HepG2 (cell line): Measurements from ENCODE around the gene OGFR. TPM values are rescaled to one million over a fixed set of nuclear protein-coding genes. Genes with fewer than 3 reads are reported as not detected.
A peak's percentile ranks its signal among the peaks of the same experiment; 100 is the strongest.

Source experiments
- CCAR2 ChIP-seq: fragments of 200-400 bp; formaldehyde crosslinking; optimal IDR thresholded peaks from 2 replicates; pipeline ENCODE3; 2018; ENCODE audit warnings: low read depth, mild to moderate bottlenecking, low read length, moderate library complexity
- JUNB ChIP-seq: sonication (generic); formaldehyde crosslinking; IDR thresholded peaks from 2 replicates; pipeline ENCODE4 v1.8.0; 2022; ENCODE audit warnings: missing genetic modification reagents, mild to moderate bottlenecking, borderline replicate concordance
- MAFK ChIP-seq, 2 experiments: IDR thresholded peaks in 1 of 2; conservative IDR thresholded peaks in 1 of 2; 2 replicates each; pipeline ENCODE4 v1.6.1; 2011; ENCODE audit warnings: improper control_type of control experiment in 2 of 2, low read length in 2 of 2
- MEIS2 ChIP-seq: sonication (generic); formaldehyde crosslinking; IDR thresholded peaks from 2 replicates; pipeline ENCODE4 v1.9.0; 2021; ENCODE audit warnings: mild to moderate bottlenecking, missing genetic modification reagents
- NCOA1 ChIP-seq: sonication (generic); formaldehyde crosslinking; IDR thresholded peaks from 2 replicates; pipeline ENCODE4 v1.9.0; 2021; ENCODE audit warnings: missing genetic modification reagents
- PAX8 ChIP-seq: sonication (generic); formaldehyde crosslinking; IDR thresholded peaks from 2 replicates; pipeline ENCODE4 v1.8.0; 2022; ENCODE audit warnings: mild to moderate bottlenecking, missing genetic modification reagents, borderline replicate concordance
- PPARG ChIP-seq: conservative IDR thresholded peaks from 2 replicates; pipeline ENCODE4 v1.6.1; 2016; ENCODE audit warnings: missing biosample characterization, missing genetic modification reagents
- RFXANK ChIP-seq: IDR thresholded peaks from 2 replicates; pipeline ENCODE4 v1.6.1; 2016
- SCMH1 ChIP-seq: sonication (generic); formaldehyde crosslinking; IDR thresholded peaks from 2 replicates; pipeline ENCODE4 v1.9.0; 2021; ENCODE audit warnings: missing genetic modification reagents, mild to moderate bottlenecking, borderline replicate concordance
- SIX1 ChIP-seq: sonication (generic); formaldehyde crosslinking; IDR thresholded peaks from 2 replicates; pipeline ENCODE4 v1.4.0; 2020; ENCODE audit warnings: missing genetic modification reagents, borderline replicate concordance
- SPEN ChIP-seq: sonication (generic); formaldehyde crosslinking; IDR thresholded peaks from 2 replicates; pipeline ENCODE4 v1.5.1; 2020; ENCODE audit warnings: low read depth, mild to moderate bottlenecking, missing genetic modification reagents
- TBP ChIP-seq: sonication (generic); formaldehyde crosslinking; IDR thresholded peaks from 2 replicates; pipeline ENCODE4 v1.5.0; 2020; ENCODE audit warnings: missing genetic modification reagents
- TCF12 ChIP-seq, 2 experiments: fragments of 450-650 bp in 1 of 2; sonication (generic) in 1 of 2; formaldehyde crosslinking in 1 of 2; IDR thresholded peaks; 2 replicates each; pipeline versions ENCODE4 v1.6.1 to v1.8.0; 2017 to 2022; ENCODE audit warnings: antibody characterized with exemption in 1 of 2, mild to moderate bottlenecking in 1 of 2, missing genetic modification reagents in 1 of 2, moderate library complexity in 1 of 2
- TCF7L2 ChIP-seq: IDR thresholded peaks from 2 replicates; pipeline ENCODE4 v1.6.1; 2011; ENCODE audit warnings: mild to moderate bottlenecking, low read depth, low read length, moderate library complexity
- TP53 ChIP-seq: sonication (generic); formaldehyde crosslinking; conservative IDR thresholded peaks from 2 replicates; pipeline ENCODE4 v1.4.0; 2020; ENCODE audit warnings: missing genetic modification reagents
- ZNF264 ChIP-seq: sonication (generic); formaldehyde crosslinking; IDR thresholded peaks from 2 replicates; pipeline ENCODE4 v1.4.0; 2020; ENCODE audit warnings: missing genetic modification reagents
- ZNF569 ChIP-seq: sonication (generic); formaldehyde crosslinking; IDR thresholded peaks from 2 replicates; pipeline ENCODE4 v1.5.0; 2020; ENCODE audit warnings: mild to moderate bottlenecking, missing genetic modification reagents, moderate library complexity, borderline replicate concordance
- ZNF607 ChIP-seq: sonication (generic); formaldehyde crosslinking; IDR thresholded peaks from 2 replicates; pipeline ENCODE4 v1.5.1; 2020; ENCODE audit warnings: missing genetic modification reagents, mild to moderate bottlenecking, borderline replicate concordance
- ZNF709 ChIP-seq: sonication (generic); formaldehyde crosslinking; IDR thresholded peaks from 2 replicates; pipeline ENCODE4 v1.5.0; 2020; ENCODE audit warnings: mild to moderate bottlenecking, missing genetic modification reagents
- ZNF839 ChIP-seq: sonication (generic); formaldehyde crosslinking; IDR thresholded peaks from 2 replicates; pipeline ENCODE4 v1.4.0; 2020; ENCODE audit warnings: missing genetic modification reagents, mild to moderate bottlenecking, borderline replicate concordance
- polyA plus RNA-seq, 8 experiments: library from polyadenylated mRNA; depleted of rRNA in 3 of 8; stranded (reverse) in 7 of 8; unstranded in 1 of 8; fragments of >200 nt; fragmentation: Illumina TruSeq in 4 of 8; extraction: Trizol in 4 of 8; gene quantifications; 2 replicates each; pipeline versions ENCODE4 v1.2.1 to v1.2.3, GENCODE V29; 2011 to 2016; ENCODE audit warnings: low read depth in 4 of 8, missing spikeins in 1 of 8, mixed read lengths in 1 of 8; ENCODE audit not compliant: insufficient read depth in 1 of 8
- total RNA-seq, 5 experiments: library from RNA; depleted of rRNA; stranded (reverse); fragments of >200 nt; fragmentation: Illumina TruSeq; extraction: Trizol; gene quantifications; 2 replicates each; pipeline ENCODE4 v1.2.3, GENCODE V29; 2016; ENCODE audit warnings: low read depth in 1 of 5
- TF ChIP-seq, protein P1 (sequence below): sonication (generic); IDR thresholded peaks from 2 replicates; pipeline ENCODE4 v1.6.1; 2016; ENCODE audit warnings: low read depth, borderline replicate concordance
- TF ChIP-seq, protein P2 (sequence below): sonication (generic); formaldehyde crosslinking; IDR thresholded peaks from 2 replicates; pipeline ENCODE4 v1.5.0; 2020; ENCODE audit warnings: mild to moderate bottlenecking, missing genetic modification reagents
- TF ChIP-seq, protein P3 (sequence below): sonication (generic); formaldehyde crosslinking; IDR thresholded peaks from 2 replicates; pipeline ENCODE4 v1.4.0; 2020; ENCODE audit warnings: mild to moderate bottlenecking, missing genetic modification reagents
- TF ChIP-seq, protein P4 (sequence below): sonication (generic); formaldehyde crosslinking; IDR thresholded peaks from 2 replicates; pipeline ENCODE4; 2020; ENCODE audit warnings: missing genetic modification reagents, mild to moderate bottlenecking, borderline replicate concordance

OGFR gene
- total and polyA plus RNA-seq, 2 of the 13 experiments (the other 11 are each of a cell fraction or from before 2014, with no cell fraction given): 47.7 to 81.8 TPM

DNA sequence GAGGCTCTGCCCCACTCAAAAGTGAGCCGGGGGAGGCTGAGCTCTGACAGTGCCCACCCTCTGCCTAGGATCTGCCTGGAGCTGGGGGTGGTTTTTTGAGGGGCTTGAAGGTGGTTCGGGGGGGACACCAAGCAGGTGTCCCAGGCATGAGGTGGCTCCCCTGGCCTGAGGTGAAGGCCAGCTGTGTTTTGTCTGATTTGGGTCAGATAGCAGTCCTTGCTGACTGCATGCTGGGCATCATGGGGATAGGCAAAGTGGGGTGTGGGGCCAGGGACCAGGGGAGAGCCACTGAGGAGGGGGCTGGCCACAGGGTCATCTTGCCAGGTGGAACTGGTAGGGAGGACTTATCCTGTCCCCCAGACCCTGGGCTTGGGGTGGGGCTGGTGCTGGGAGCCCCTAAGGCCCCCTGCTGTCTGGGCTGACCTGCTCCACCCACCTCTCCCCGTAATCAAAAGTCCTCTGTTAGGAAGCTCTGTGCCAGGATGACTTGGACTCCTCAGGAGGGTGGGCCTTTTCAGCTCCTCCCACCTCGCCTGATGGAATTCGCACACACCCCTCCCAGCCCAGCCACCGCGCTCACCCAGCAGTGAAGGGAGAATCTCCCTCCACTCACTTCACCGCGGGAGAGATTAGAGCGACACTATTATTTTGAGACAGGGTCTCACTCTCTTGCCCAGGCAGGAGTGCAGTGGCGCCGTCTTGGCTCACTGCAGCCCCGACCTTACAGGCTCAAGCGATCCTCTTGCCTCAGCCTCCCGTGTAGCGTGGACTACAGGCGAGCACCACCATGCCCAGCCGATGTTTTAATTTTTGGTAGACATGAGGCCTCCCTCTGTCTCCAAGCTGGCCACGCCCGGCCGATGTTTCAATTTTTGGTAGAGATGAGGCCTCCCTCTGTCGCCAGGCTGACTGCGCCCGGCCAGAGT lies 10.7 kb downstream of the OGFR start (continued):
- TF ChIP-seq, protein P1, sequence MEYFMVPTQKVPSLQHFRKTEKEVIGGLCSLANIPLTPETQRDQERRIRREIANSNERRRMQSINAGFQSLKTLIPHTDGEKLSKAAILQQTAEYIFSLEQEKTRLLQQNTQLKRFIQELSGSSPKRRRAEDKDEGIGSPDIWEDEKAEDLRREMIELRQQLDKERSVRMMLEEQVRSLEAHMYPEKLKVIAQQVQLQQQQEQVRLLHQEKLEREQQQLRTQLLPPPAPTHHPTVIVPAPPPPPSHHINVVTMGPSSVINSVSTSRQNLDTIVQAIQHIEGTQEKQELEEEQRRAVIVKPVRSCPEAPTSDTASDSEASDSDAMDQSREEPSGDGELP: no peak
- TF ChIP-seq, protein P2, sequence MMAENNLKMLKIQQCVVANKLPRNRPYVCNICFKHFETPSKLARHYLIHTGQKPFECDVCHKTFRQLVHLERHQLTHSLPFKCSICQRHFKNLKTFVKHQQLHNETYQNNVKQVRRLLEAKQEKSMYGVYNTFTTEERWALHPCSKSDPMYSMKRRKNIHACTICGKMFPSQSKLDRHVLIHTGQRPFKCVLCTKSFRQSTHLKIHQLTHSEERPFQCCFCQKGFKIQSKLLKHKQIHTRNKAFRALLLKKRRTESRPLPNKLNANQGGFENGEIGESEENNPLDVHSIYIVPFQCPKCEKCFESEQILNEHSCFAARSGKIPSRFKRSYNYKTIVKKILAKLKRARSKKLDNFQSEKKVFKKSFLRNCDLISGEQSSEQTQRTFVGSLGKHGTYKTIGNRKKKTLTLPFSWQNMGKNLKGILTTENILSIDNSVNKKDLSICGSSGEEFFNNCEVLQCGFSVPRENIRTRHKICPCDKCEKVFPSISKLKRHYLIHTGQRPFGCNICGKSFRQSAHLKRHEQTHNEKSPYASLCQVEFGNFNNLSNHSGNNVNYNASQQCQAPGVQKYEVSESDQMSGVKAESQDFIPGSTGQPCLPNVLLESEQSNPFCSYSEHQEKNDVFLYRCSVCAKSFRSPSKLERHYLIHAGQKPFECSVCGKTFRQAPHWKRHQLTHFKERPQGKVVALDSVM (CRISPR knock-in tag): peak; percentile 52; the same call in 1 of the 2 replicates
- TF ChIP-seq CCAR2 (peak; percentile 62), ZNF569 (CRISPR knock-in tag) (no peak), TBP (no peak), MAFK (conservative IDR thresholded peaks at IDR 0.05 in 1 of 2, IDR thresholded peaks at IDR 0.05 in 1 of 2; ENCODE audit: low read length in 2 of 2) (no peak), PPARG (no peak), SPEN (no peak), MEIS2 (CRISPR knock-in tag) (no peak; the same call in 1 of the 2 replicates), NCOA1 (CRISPR knock-in tag) (no peak), ZNF839 (CRISPR knock-in tag) (no peak), ZNF709 (CRISPR knock-in tag) (no peak), TCF12 (IDR thresholded peaks at IDR 0.05) (no peak), TCF12 (CRISPR knock-in tag; IDR thresholded peaks at IDR 0.05) (no peak), RFXANK (CRISPR knock-in tag) (no peak), SCMH1 (CRISPR knock-in tag) (no peak), TCF7L2 (no peak), PAX8 (CRISPR knock-in tag) (no peak), TP53 (peak; percentile 83; the same call in 1 of the 2 replicates), JUNB (no peak), SIX1 (no peak), ZNF264 (no peak), ZNF607 (peak; percentile 83; the same call in 1 of the 2 replicates)
- TF ChIP-seq, protein P3, sequence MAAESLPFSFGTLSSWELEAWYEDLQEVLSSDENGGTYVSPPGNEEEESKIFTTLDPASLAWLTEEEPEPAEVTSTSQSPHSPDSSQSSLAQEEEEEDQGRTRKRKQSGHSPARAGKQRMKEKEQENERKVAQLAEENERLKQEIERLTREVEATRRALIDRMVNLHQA (CRISPR knock-in tag): no peak
- TF ChIP-seq, protein P4, sequence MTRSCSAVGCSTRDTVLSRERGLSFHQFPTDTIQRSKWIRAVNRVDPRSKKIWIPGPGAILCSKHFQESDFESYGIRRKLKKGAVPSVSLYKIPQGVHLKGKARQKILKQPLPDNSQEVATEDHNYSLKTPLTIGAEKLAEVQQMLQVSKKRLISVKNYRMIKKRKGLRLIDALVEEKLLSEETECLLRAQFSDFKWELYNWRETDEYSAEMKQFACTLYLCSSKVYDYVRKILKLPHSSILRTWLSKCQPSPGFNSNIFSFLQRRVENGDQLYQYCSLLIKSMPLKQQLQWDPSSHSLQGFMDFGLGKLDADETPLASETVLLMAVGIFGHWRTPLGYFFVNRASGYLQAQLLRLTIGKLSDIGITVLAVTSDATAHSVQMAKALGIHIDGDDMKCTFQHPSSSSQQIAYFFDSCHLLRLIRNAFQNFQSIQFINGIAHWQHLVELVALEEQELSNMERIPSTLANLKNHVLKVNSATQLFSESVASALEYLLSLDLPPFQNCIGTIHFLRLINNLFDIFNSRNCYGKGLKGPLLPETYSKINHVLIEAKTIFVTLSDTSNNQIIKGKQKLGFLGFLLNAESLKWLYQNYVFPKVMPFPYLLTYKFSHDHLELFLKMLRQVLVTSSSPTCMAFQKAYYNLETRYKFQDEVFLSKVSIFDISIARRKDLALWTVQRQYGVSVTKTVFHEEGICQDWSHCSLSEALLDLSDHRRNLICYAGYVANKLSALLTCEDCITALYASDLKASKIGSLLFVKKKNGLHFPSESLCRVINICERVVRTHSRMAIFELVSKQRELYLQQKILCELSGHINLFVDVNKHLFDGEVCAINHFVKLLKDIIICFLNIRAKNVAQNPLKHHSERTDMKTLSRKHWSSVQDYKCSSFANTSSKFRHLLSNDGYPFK (CRISPR knock-in tag): peak; percentile 40; the same call in 1 of the 2 replicates
